HEK293T (cell line): ENCODE measurements around the gene GAB1.

Experiments used
- CTCF ChIA-PET: fragments of 350-600 bp; formaldehyde crosslinking; extraction: SDS; loops from one replicate; lab custom pipeline; 2021; ENCODE audit warnings: antibody characterized with exemption, inconsistent platforms; lab: Yijun Ruan, JAX
- POLR2A ChIA-PET: fragments of 350-600 bp; formaldehyde crosslinking; extraction: SDS; loops from one replicate; lab custom pipeline; 2020; ENCODE audit warnings: antibody characterized with exemption, inconsistent platforms; lab: Yijun Ruan, JAX
- DNase-seq: peaks from one replicate; pipeline ENCODE4 v3.0.0; 2012; ENCODE audit warnings: mixed read lengths; ENCODE audit errors: extremely low spot score
- ARNT ChIP-seq: fragments of 450-650 bp; IDR thresholded peaks from 2 replicates; pipeline ENCODE4 v1.6.1; 2017; ENCODE audit warnings: mild to moderate bottlenecking
- BHLHE40 ChIP-seq: fragments of 450-650 bp; IDR thresholded peaks from 2 replicates; pipeline ENCODE4 v1.6.1; 2016; ENCODE audit warnings: mild to moderate bottlenecking, moderate library complexity, borderline replicate concordance
- CTBP1 ChIP-seq: fragments of 450-650 bp; IDR thresholded peaks from 2 replicates; pipeline ENCODE4 v1.6.1; 2016; ENCODE audit warnings: borderline replicate concordance
- ELF4 ChIP-seq: fragments of 450-650 bp; IDR thresholded peaks from 2 replicates; pipeline ENCODE4 v1.6.1; 2017; ENCODE audit warnings: antibody characterized with exemption
- FOXA1 ChIP-seq: fragments of 450-650 bp; IDR thresholded peaks from 2 replicates; pipeline ENCODE4 v1.6.1; 2016; ENCODE audit warnings: mild to moderate bottlenecking
- FOXK2 ChIP-seq: fragments of 450-650 bp; IDR thresholded peaks from 2 replicates; pipeline ENCODE4 v1.6.1; 2016; ENCODE audit warnings: mild to moderate bottlenecking
- FOXM1 ChIP-seq: fragments of 450-650 bp; IDR thresholded peaks from 2 replicates; pipeline ENCODE4 v1.6.1; 2017; ENCODE audit warnings: mild to moderate bottlenecking, borderline replicate concordance
- HDGF ChIP-seq: fragments of 450-650 bp; IDR thresholded peaks from 2 replicates; pipeline ENCODE4 v1.6.1; 2017; ENCODE audit warnings: antibody characterized with exemption, borderline replicate concordance
- L3MBTL2 ChIP-seq: fragments of 450-650 bp; conservative IDR thresholded peaks from 2 replicates; pipeline ENCODE4 v1.6.1; 2016; ENCODE audit warnings: mild to moderate bottlenecking
- LEF1 ChIP-seq: fragments of 450-650 bp; IDR thresholded peaks from 2 replicates; pipeline ENCODE4 v1.6.1; 2017; ENCODE audit warnings: mild to moderate bottlenecking, borderline replicate concordance
- NFRKB ChIP-seq: fragments of 450-650 bp; IDR thresholded peaks from 2 replicates; pipeline ENCODE4 v1.6.1; 2016; ENCODE audit warnings: mild to moderate bottlenecking, moderate library complexity
- PKNOX1 ChIP-seq: fragments of 450-650 bp; IDR thresholded peaks from 2 replicates; pipeline ENCODE4 v1.6.1; 2016
- SP1 ChIP-seq: fragments of 450-650 bp; IDR thresholded peaks from 2 replicates; pipeline ENCODE4 v1.6.1; 2017
- SUZ12 ChIP-seq: fragments of 450-650 bp; IDR thresholded peaks from 2 replicates; pipeline ENCODE4 v1.6.1; 2016; ENCODE audit warnings: mild to moderate bottlenecking
- TARDBP ChIP-seq: fragments of 450-650 bp; IDR thresholded peaks from 2 replicates; pipeline ENCODE4 v1.6.1; 2016
- ZNF384 ChIP-seq: fragments of 450-650 bp; IDR thresholded peaks from 2 replicates; pipeline ENCODE4 v1.6.1; 2016

GAB1 gene

GRCh38 chr4:143367863-143368262, 31.2 kb downstream of the GAB1 start:
- no peak for DNase-seq
- ChIA-PET POLR2A (no interaction called here), CTCF (no interaction called here)
- TF ChIP-seq ARNT (no peak), SUZ12 (no peak), FOXK2 (no peak), ZNF384 (no peak), SP1 (no peak), FOXA1 (no peak), ELF4 (no peak), CTBP1 (no peak), HDGF (no peak), TARDBP (no peak), FOXM1 (no peak), NFRKB (no peak), L3MBTL2 (no peak)

- POLR2A ChIA-PET: no interaction called here
- DNase-seq: no peak
- TF ChIP-seq FOXM1 (no peak), BHLHE40 (no peak), ARNT (no peak), FOXA1 (no peak), ELF4 (no peak), LEF1 (no peak), NFRKB (no peak), PKNOX1 (no peak)
- CTCF ChIA-PET: no interaction called here
Measured at GRCh38 chr4:143369552-143369951, 32.9 kb downstream of the GAB1 start.

GRCh38 chr4:143372093-143372915, 35.6 kb downstream of the GAB1 start:
- TF ChIP-seq HDGF (no peak), FOXK2 (no peak), LEF1 (no peak), SUZ12 (no peak)
- CTCF ChIA-PET: interaction anchor here (0.7 to 0.8 kb wide), 2 partner anchors 24 to 95 kb away, joined by 3 to 4 read pairs; no protein-coding TSS in a partner anchor
- no peak for DNase-seq
- POLR2A ChIA-PET: no interaction called here

GRCh38 chr4:143374255-143374654, 37.6 kb downstream of the GAB1 start:
- no peak for DNase-seq
- ChIA-PET POLR2A (no interaction called here), CTCF (no interaction called here)
- TF ChIP-seq LEF1: no peak
- no peak for TF ChIP-seq BHLHE40
- no peak for TF ChIP-seq ZNF384
- no peak for TF ChIP-seq FOXM1
- TF ChIP-seq SP1: no peak
- no peak for TF ChIP-seq SUZ12
- TF ChIP-seq FOXK2: no peak
- no peak for TF ChIP-seq PKNOX1
- no peak for TF ChIP-seq NFRKB

GRCh38 chr4:143374771-143375170, 38.1 kb downstream of the GAB1 start:
- POLR2A ChIA-PET: interaction anchor here (1.1 kb wide), 1 partner anchor 38 kb away, joined by 3 read pairs; the partner anchor contains the start of gene GAB1
- DNase-seq: no peak
- TF ChIP-seq SUZ12 (no peak), BHLHE40 (no peak), L3MBTL2 (no peak), ELF4 (no peak), FOXK2 (no peak), PKNOX1 (no peak), HDGF (no peak), LEF1 (no peak), ZNF384 (no peak), FOXA1 (no peak), NFRKB (no peak), CTBP1 (no peak), ARNT (no peak), TARDBP (no peak)
- CTCF ChIA-PET: interaction anchor here (0.6 to 1.9 kb wide), 2 partner anchors 10 to 104 kb away, joined by 3 to 7 read pairs; no protein-coding TSS in a partner anchor

GRCh38 chr4:143375326-143376073, 38.8 kb downstream of the GAB1 start:
- POLR2A ChIA-PET: interaction anchor here (1.1 kb wide), 1 partner anchor 38 kb away, joined by 3 read pairs; the partner anchor contains the start of gene GAB1

More at GRCh38 chr4:143375326-143376073, 38.8 kb downstream of the GAB1 start:
- DNase-seq: no peak
- CTCF ChIA-PET: interaction anchor here (0.6 to 1.9 kb wide), 4 partner anchors 9 to 1103 kb away, joined by 3 to 7 read pairs (median 4); no protein-coding TSS in a partner anchor
- TF ChIP-seq ELF4: no peak
- no peak for TF ChIP-seq FOXK2
- TF ChIP-seq ZNF384: no peak
- TF ChIP-seq SUZ12: no peak
- no peak for TF ChIP-seq L3MBTL2
- no peak for TF ChIP-seq FOXM1
